Brain microvascular endothelial cell (primary cell): ENCODE data around the gene GFRAL.
A peak's percentile ranks its signal among the peaks of the same experiment; 100 is the strongest.

ENCODE experiments used
- DNase-seq: peaks from one replicate; pipeline ENCODE4 v3.0.0-alpha.2; 2020
- H3K27ac ChIP-seq: fragments of 250-450 bp; sonication (Bioruptor Pico); 2 replicates; pipeline ENCODE4 v1.5.1; 2020; ENCODE audit warnings: mild to moderate bottlenecking, moderate library complexity
- H3K27me3 ChIP-seq: fragments of 250-450 bp; sonication (Bioruptor Pico); replicated peaks from 2 replicates; pipeline ENCODE4 v1.5.1; 2020; ENCODE audit warnings: mild to moderate bottlenecking
- H3K36me3 ChIP-seq: fragments of 250-450 bp; sonication (Bioruptor Pico); replicated peaks from 2 replicates; pipeline ENCODE4 v1.5.1; 2020; ENCODE audit warnings: mild to moderate bottlenecking
- H3K4me3 ChIP-seq: 2 replicates; pipeline ENCODE4 v1.5.1; 2011; ENCODE audit warnings: low read depth, mild to moderate bottlenecking, control low read depth, low read length, moderate library complexity
- in situ Hi-C: cut with HindIII; loops from 2 replicates; pipeline ENCODE4 v1.10.0; 2017; ENCODE audit warnings: low sequenced_read_pairs, low pct_ligation_motif_present
- TF ChIP-seq, protein P1 (sequence below): IDR thresholded peaks from 2 replicates; pipeline ENCODE4 v1.5.1; 2011; ENCODE audit warnings: low read depth, mild to moderate bottlenecking, moderate library complexity, low read length, control low read depth, inconsistent platforms; ENCODE audit errors: missing control alignments

Gene GFRAL

GRCh38 chr6:55449225-55449624 is 122.0 kb downstream of the GFRAL start:
- Histone ChIP-seq H3K27me3 (no peaks in the 10 kb centered on the region), H3K4me3 (no peak overlapping the region), H3K36me3 (no peaks in the 10 kb centered on the region), H3K27ac (no peak overlapping the region)
- DNase-seq, result no peak
- TF ChIP-seq, protein P1, sequence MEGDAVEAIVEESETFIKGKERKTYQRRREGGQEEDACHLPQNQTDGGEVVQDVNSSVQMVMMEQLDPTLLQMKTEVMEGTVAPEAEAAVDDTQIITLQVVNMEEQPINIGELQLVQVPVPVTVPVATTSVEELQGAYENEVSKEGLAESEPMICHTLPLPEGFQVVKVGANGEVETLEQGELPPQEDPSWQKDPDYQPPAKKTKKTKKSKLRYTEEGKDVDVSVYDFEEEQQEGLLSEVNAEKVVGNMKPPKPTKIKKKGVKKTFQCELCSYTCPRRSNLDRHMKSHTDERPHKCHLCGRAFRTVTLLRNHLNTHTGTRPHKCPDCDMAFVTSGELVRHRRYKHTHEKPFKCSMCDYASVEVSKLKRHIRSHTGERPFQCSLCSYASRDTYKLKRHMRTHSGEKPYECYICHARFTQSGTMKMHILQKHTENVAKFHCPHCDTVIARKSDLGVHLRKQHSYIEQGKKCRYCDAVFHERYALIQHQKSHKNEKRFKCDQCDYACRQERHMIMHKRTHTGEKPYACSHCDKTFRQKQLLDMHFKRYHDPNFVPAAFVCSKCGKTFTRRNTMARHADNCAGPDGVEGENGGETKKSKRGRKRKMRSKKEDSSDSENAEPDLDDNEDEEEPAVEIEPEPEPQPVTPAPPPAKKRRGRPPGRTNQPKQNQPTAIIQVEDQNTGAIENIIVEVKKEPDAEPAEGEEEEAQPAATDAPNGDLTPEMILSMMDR, result peak; percentile 40
- in situ Hi-C loops, result no loop called here

GRCh38 chr6:55450005-55450404 is 122.7 kb downstream of the GFRAL start:
- TF ChIP-seq, protein P1, result no peak
- in situ Hi-C loops, result no loop called here
- DNase-seq, result no peak
- no peaks in the 10 kb centered on the region for H3K27me3 ChIP-seq
- H3K27ac ChIP-seq, result no peak overlapping the region
- H3K36me3 ChIP-seq, result no peaks in the 10 kb centered on the region
- H3K4me3 ChIP-seq, result no peak overlapping the region
